ENCODE data around the gene SPOCK2. TPM values are rescaled to one million over a fixed set of nuclear protein-coding genes. Genes with fewer than 3 reads are reported as not detected.
"Not testable (repeated sequence)": the region's sequence is repeated elsewhere in the genome, so short reads cannot be mapped to it uniquely, and the experiment has no call there.

Gene SPOCK2
- polyA plus RNA-seq, 1 donor: 17.4 TPM

DNA sequence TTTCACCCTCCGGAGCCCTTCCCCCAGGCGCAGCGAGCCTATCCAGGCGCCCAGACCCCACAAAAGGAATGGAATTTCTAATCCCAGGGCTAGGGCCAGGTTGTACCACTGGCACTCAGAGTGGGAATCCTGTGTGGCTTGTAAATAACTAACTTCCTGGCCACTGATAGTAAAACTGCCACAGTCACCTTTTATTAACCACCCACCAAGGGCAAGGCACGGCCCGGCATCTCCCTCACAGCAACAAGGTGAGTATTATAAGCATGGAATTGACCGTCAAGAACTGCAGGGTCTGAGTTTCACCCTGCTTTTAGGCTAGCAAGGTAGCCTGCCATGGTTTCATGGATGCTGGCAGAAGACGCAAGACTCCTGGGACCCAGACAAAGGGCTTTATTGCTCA lies 51.1 kb downstream of the SPOCK2 start:
- no peaks in the 10 kb centered on the region for H3K36me3 ChIP-seq (ENCODE audit: control insufficient read depth, insufficient read depth, low read length)
- H3K4me3 ChIP-seq (ENCODE audit: low read length): no peak overlapping the region
- H3K9me3 ChIP-seq (ENCODE audit: control insufficient read depth, low read depth, low read length): no peaks in the 10 kb centered on the region
- DNase-seq: no peak
- peaks cover 10% of the 10 kb centered on the region for H3K4me1 ChIP-seq (ENCODE audit: control insufficient read depth, insufficient read depth, low read length)
- no CpG with 5 or more reads among the region's 8 CpGs for WGBS (ENCODE audit: insufficient coverage, low lambda C conversion rate)
- no peaks in the 10 kb centered on the region for H3K27me3 ChIP-seq (ENCODE audit: control insufficient read depth, insufficient read depth, low read length)
- H3K27ac ChIP-seq (ENCODE audit: low read length): no peak overlapping the region

DNA sequence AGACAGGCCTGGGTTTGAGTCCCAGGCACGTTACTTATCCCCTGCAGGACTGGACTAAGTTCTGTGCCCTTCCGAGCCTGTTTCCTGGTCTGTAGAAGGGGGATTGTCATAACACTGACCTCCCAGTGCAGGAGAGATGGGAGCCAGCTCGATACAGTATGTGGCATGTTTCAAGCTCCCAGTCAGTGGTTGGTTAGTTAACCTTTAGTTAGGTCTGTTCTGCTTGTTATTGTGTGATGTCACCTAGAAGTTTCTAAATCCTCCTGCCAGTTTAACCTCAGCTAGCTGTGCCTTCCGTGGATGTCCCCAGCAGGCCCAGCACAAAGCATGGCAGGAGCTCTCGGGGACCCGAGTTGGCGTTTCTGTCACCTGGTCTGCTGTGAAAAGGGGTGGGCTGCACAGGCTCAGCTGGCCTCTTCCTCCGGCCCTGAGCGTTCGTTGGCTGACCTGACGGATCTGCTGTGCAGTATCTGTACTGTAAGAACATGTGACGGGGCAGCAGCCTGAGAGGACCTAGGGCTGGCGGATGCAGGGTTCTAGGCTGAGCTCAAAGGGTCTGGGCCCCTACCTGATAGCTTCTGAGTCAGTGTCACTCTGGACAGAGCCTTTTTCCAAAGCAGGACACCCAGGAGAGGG lies 53.0 kb downstream of the SPOCK2 start:
- no peak overlapping the region for H3K4me3 ChIP-seq (ENCODE audit: low read length)
- H3K36me3 ChIP-seq (ENCODE audit: control insufficient read depth, insufficient read depth, low read length): no peaks in the 10 kb centered on the region
- no peak overlapping the region for H3K27ac ChIP-seq (ENCODE audit: low read length)
- H3K4me1 ChIP-seq (ENCODE audit: control insufficient read depth, insufficient read depth, low read length): peaks cover 17% of the 10 kb centered on the region
- WGBS (ENCODE audit: insufficient coverage, low lambda C conversion rate): no CpG with 5 or more reads among the region's 13 CpGs
- H3K9me3 ChIP-seq (ENCODE audit: control insufficient read depth, low read depth, low read length): no peaks in the 10 kb centered on the region
- DNase-seq: no peak
- no peaks in the 10 kb centered on the region for H3K27me3 ChIP-seq (ENCODE audit: control insufficient read depth, insufficient read depth, low read length)

DNA sequence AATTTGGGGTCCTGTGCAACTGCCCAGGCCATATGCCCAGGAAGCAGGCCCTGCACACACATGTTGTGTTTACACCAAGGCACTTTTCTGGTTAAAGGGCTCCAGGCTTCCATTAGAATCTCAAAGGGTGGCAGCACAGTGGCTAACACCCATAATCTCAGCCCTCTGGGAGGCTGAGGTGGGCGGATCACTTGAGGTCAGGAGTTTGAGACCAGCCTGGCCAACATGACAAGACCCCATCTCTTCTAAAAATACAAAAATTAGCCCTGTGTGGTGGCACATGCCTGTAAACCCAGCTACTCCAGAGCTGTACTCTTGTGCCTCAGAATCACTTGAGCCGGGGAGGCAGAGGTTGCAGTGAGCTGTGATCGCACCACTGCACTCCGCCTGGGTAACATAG lies 53.6 kb downstream of the SPOCK2 start:
- WGBS (ENCODE audit: insufficient coverage, low lambda C conversion rate): 100% methylated on average over 2 of the region's 4 CpGs
- Histone ChIP-seq H3K27me3 (ENCODE audit: control insufficient read depth, insufficient read depth, low read length) (no peaks in the 10 kb centered on the region), H3K4me1 (ENCODE audit: control insufficient read depth, insufficient read depth, low read length) (peaks cover 18% of the 10 kb centered on the region), H3K27ac (ENCODE audit: low read length) (no peak overlapping the region), H3K9me3 (ENCODE audit: control insufficient read depth, low read depth, low read length) (no peaks in the 10 kb centered on the region), H3K4me3 (ENCODE audit: low read length) (no peak overlapping the region), H3K36me3 (ENCODE audit: control insufficient read depth, insufficient read depth, low read length) (no peaks in the 10 kb centered on the region)
- no peak for DNase-seq

DNA sequence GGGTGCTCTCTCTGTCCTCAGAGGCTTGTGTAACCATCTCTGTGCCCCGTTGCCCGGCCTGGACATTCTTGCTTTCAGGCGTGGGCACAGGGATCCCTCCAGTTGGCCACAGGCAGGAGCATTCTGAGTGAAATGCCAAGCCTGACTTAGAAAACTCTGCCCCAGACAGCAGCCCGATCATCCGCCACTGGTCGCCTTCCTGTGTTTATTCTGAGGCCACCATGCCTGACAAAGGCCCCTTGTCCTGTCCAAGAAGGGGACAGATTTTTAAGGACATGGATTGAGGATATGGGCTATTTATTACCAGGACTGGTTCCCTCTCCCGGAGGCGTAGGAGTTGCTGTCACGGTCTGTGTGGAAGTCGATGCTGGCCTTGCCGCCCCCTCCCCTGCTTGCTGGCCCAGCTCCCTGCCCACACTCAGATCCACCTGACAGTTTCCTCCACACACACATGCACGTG lies 54.3 kb downstream of the SPOCK2 start:
- H3K27me3 ChIP-seq (ENCODE audit: control insufficient read depth, insufficient read depth, low read length): no peaks in the 10 kb centered on the region
- peaks cover 22% of the 10 kb centered on the region for H3K4me1 ChIP-seq (ENCODE audit: control insufficient read depth, insufficient read depth, low read length)
- H3K36me3 ChIP-seq (ENCODE audit: control insufficient read depth, insufficient read depth, low read length): no peaks in the 10 kb centered on the region
- H3K27ac ChIP-seq (ENCODE audit: low read length): no peak overlapping the region
- no CpG with 5 or more reads among the region's 12 CpGs for WGBS (ENCODE audit: insufficient coverage, low lambda C conversion rate)
- H3K9me3 ChIP-seq (ENCODE audit: control insufficient read depth, low read depth, low read length): no peaks in the 10 kb centered on the region
- DNase-seq: no peak
- no peak overlapping the region for H3K4me3 ChIP-seq (ENCODE audit: low read length)

DNA sequence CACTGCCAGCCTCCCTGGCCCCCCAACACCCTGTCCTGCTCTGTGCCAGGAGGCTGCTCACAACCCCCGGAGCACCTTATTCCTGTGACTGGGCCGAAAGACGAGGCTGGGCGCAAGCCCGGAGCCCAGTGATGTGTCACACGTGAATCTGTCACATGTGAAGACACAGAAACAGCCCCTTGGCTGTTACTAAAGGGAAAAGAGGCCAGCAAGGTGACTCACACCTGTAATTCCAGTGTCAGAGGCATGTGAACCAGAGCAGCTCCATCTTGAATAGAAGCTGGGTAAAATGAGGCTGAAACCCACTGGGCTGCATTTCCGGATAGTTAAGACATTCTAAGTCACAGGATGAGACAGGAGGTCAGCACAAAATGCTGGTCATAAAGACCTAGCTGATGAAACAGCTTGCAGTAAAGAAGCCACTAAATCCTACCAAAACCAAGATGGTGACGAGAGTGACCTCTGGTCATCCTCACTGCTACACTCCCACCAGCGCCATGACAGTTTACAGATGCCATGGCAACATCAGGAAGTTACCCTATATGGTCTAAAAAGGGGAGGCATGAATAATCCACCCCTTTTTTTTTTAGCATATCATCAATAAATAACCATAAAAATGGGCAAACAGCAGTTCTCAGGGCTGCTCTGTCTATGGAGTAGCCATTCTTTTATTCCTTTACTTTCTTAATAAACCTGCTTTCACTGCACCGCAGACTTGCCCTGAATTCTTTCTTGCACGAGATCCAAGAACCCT lies 55.8 kb downstream of the SPOCK2 start:
- not testable (repeated sequence) for H3K36me3 ChIP-seq (ENCODE audit: control insufficient read depth, insufficient read depth, low read length); H3K27ac ChIP-seq (ENCODE audit: low read length); H3K9me3 ChIP-seq (ENCODE audit: control insufficient read depth, low read depth, low read length); H3K27me3 ChIP-seq (ENCODE audit: control insufficient read depth, insufficient read depth, low read length); DNase-seq; H3K4me3 ChIP-seq (ENCODE audit: low read length)
- H3K4me1 ChIP-seq (ENCODE audit: control insufficient read depth, insufficient read depth, low read length): peaks cover 23% of the 10 kb centered on the region
- no CpG with 5 or more reads among the region's 11 CpGs for WGBS (ENCODE audit: insufficient coverage, low lambda C conversion rate)

DNA sequence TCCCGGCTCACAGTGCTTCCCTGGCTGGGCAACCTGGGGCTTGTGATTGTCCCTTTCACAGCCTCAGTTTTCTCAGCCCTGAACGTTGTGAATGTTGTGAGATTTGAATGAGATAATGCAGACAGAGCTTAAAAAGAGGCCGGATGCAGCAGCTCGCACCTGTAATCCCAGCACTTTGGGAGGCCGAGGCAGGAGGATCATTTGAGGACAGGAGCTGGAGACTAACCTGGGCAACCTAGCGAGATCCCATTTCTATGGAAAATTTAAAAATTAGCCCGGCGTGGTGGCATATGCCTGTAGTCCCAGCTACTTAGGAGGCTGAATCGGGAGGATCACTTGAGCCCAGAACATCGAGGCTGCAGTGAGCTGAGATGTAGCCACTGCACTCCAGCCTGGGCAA lies 56.6 kb downstream of the SPOCK2 start:
- H3K9me3 ChIP-seq (ENCODE audit: control insufficient read depth, low read depth, low read length): no peaks in the 10 kb centered on the region
- no CpG with 5 or more reads among the region's 10 CpGs for WGBS (ENCODE audit: insufficient coverage, low lambda C conversion rate)
- H3K27me3 ChIP-seq (ENCODE audit: control insufficient read depth, insufficient read depth, low read length): no peaks in the 10 kb centered on the region
- H3K27ac ChIP-seq (ENCODE audit: low read length): no peak overlapping the region
- no peak overlapping the region for H3K4me3 ChIP-seq (ENCODE audit: low read length)
- H3K36me3 ChIP-seq (ENCODE audit: control insufficient read depth, insufficient read depth, low read length): no peaks in the 10 kb centered on the region
- H3K4me1 ChIP-seq (ENCODE audit: control insufficient read depth, insufficient read depth, low read length): peaks cover 28% of the 10 kb centered on the region
- DNase-seq: no peak

DNA sequence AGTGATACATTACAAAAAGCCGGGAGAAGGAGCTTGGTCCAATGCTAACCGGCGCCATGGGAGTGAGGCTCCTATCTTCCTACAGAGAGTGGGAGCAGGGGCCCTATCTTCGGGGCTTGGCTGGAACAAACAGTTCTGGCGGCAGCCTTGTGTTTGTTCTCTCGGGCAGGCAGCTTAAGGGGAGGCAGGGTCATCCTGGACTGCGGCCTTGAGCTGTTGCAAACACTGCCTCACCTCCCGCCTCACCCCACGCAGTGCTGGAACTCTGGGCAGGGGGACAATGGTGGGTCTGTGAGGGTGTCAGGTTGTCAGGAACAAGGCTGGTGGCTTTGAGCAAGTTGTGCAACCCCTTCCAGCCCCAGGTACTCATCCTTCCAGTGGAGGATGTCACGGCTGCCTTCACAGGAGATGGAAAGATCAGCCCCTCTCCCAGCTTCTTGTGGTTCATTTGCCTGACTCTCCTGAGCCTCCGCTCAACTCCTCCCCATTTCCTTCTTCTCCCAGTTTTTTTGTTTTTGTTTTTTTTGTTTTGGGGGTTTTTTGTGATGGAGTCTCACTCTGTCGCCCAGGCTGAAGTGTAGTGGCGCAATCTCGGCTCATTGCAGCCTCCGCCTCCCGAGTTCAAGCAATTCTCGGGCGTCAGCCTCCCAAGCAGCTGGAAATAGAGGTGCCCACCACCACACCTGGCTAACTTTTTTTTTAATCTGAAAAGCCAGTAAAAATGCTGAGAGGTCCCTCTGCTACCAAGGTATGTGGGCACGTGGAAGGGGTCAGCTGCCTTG lies 57.4 kb downstream of the SPOCK2 start:
- peak in 1 of 2 donors; percentile 52 for DNase-seq
- no peaks in the 10 kb centered on the region for H3K36me3 ChIP-seq (ENCODE audit: control insufficient read depth, insufficient read depth, low read length)
- H3K27me3 ChIP-seq (ENCODE audit: control insufficient read depth, insufficient read depth, low read length): no peaks in the 10 kb centered on the region
- no peak overlapping the region for H3K27ac ChIP-seq (ENCODE audit: low read length)
- no peak overlapping the region for H3K4me3 ChIP-seq (ENCODE audit: low read length)
- H3K9me3 ChIP-seq (ENCODE audit: control insufficient read depth, low read depth, low read length): no peaks in the 10 kb centered on the region
- peaks cover 28% of the 10 kb centered on the region for H3K4me1 ChIP-seq (ENCODE audit: control insufficient read depth, insufficient read depth, low read length)
- 67% methylated on average over 1 of the region's 19 CpGs for WGBS (ENCODE audit: insufficient coverage, low lambda C conversion rate)

DNA sequence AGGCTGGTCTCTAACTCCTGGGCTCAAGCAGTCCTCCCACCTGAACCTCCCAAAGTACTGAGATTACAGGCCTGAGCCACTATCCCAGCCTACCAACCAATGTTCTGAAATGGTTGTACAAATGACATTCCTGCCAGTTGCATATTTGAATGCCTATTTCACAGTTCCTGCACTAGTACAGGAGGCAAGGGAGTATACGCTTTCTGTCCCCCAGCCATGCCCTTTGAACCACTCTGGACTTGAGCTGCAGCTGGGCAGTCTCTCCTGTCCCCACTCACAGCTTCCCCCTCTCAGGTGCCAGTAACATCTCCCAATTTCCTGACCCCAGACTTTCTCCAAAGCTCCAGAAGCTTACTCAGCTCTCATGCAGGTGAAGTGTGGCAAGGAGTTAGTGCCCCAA lies 58.9 kb downstream of the SPOCK2 start:
- H3K36me3 ChIP-seq (ENCODE audit: control insufficient read depth, insufficient read depth, low read length): no peaks in the 10 kb centered on the region
- H3K4me3 ChIP-seq (ENCODE audit: low read length): no peak overlapping the region
- H3K4me1 ChIP-seq (ENCODE audit: control insufficient read depth, insufficient read depth, low read length): peaks cover 28% of the 10 kb centered on the region
- DNase-seq: no peak
- H3K9me3 ChIP-seq (ENCODE audit: control insufficient read depth, low read depth, low read length): no peaks in the 10 kb centered on the region
- H3K27me3 ChIP-seq (ENCODE audit: control insufficient read depth, insufficient read depth, low read length): no peaks in the 10 kb centered on the region
- no CpG with 5 or more reads among the region's 1 CpG for WGBS (ENCODE audit: insufficient coverage, low lambda C conversion rate)
- H3K27ac ChIP-seq (ENCODE audit: low read length): no peak overlapping the region

DNA sequence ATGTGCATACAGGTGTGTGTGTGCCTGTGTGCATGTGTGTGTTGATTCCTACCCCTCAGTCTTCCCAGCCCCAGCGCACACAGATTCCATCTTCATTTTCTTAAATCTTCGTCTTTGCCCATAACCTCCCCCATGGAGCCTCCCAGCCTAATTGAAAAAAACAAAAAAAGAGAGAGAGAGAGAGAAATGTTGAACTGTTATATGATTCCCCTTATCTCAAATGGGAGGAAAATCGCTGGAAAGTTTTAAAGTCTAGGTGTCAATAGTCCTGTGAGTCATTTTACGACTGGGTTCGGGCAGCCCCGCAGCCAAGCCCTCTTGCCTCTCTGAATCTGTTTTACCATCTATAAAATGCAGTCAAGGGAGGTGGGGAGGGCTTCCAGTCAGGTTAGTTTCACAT lies 60.9 kb downstream of the SPOCK2 start:
- Histone ChIP-seq H3K36me3 (ENCODE audit: control insufficient read depth, insufficient read depth, low read length) (no peaks in the 10 kb centered on the region), H3K27ac (ENCODE audit: low read length) (peak overlapping the region; percentile 80), H3K4me3 (ENCODE audit: low read length) (no peak overlapping the region), H3K4me1 (ENCODE audit: control insufficient read depth, insufficient read depth, low read length) (peaks cover 28% of the 10 kb centered on the region), H3K9me3 (ENCODE audit: control insufficient read depth, low read depth, low read length) (no peaks in the 10 kb centered on the region), H3K27me3 (ENCODE audit: control insufficient read depth, insufficient read depth, low read length) (no peaks in the 10 kb centered on the region)
- 0% methylated on average over 1 of the region's 6 CpGs for whole genome bisulfite sequencing (ENCODE audit: insufficient coverage, low lambda C conversion rate)
- peak; percentile 80 to 93 for DNase-seq

DNA sequence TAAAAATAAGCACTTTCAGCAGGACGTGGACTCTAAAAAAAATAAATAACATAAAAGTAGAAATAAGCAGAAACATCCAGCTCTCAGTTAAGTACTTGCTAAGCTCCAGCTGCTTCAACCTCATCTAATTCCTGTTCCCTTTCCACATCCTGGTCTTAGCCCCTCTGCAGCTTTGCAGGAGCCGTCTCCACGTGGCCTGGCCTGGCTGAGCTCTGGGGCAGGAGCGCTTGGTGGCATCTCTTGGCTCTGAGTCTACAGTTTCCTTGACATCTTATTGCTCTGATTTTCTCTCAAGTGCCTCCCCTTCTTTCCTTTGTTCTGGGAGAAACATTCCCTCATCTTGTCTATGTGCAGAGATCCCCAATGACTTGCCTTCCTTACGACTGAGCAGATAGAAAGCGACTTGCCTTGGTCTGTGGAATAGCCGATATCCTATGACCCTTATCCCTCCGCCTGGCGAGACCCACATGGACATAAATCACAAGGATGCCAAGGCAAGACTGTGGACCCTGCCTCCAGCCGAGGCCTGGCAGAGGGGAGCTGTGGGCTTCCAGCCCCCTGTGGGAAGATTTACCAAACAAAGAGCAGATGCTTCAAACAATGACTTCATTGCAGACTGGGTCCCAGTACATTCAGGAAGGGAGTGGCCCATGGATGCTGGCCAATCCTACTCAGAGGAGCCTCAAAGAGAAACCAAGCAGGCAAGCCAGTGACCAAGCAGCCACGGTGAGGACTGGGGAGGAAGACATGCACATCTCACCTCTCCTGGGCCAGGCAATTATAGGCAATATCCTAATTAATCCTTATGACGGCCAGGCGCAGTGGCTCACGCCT lies 61.9 kb downstream of the SPOCK2 start:
- peak in 1 of 2 donors; percentile 16 for DNase-seq
- H3K27ac ChIP-seq (ENCODE audit: low read length): no peak overlapping the region
- H3K36me3 ChIP-seq (ENCODE audit: control insufficient read depth, insufficient read depth, low read length): no peaks in the 10 kb centered on the region
- H3K4me1 ChIP-seq (ENCODE audit: control insufficient read depth, insufficient read depth, low read length): peaks cover 28% of the 10 kb centered on the region
- 78% methylated on average over 1 of the region's 14 CpGs for WGBS (ENCODE audit: insufficient coverage, low lambda C conversion rate)
- H3K9me3 ChIP-seq (ENCODE audit: control insufficient read depth, low read depth, low read length): no peaks in the 10 kb centered on the region
- no peaks in the 10 kb centered on the region for H3K27me3 ChIP-seq (ENCODE audit: control insufficient read depth, insufficient read depth, low read length)
- no peak overlapping the region for H3K4me3 ChIP-seq (ENCODE audit: low read length)
